GM23338 (cell line): ENCODE measurements around the gene OSBPL1A. TPM values are rescaled to one million over a fixed set of nuclear protein-coding genes. Genes with fewer than 3 reads are reported as not detected.

Experiments used
- ATAC-seq: fragments of 200-7000 bp; cut with Tn5 transposase; 3 replicates; pipeline ENCODE4 v1.9.1; 2020
- DNase-seq: peaks from one replicate; pipeline ENCODE4 v3.0.0-alpha.2; 2015; ENCODE audit warnings: low spot score
- H2AFZ ChIP-seq: fragments of 200-600 bp; sonication (generic); 2 replicates; pipeline ENCODE4 v1.8.0; 2016; ENCODE audit warnings: antibody characterized with exemption, mild to moderate bottlenecking, moderate library complexity
- H3F3A ChIP-seq: fragments of 200-600 bp; sonication (generic); replicated peaks from 2 replicates; pipeline ENCODE4 v1.8.0; 2017; ENCODE audit warnings: antibody characterized with exemption, mixed run types, low read depth
- H3K27ac ChIP-seq: fragments of 200-600 bp; sonication (generic); 2 replicates; pipeline ENCODE4 v1.6.1; 2016; ENCODE audit warnings: low read depth
- H3K27me3 ChIP-seq: fragments of 200-600 bp; sonication (generic); 2 replicates; pipeline ENCODE4 v1.8.0; 2016; ENCODE audit warnings: mild to moderate bottlenecking, mixed run types, moderate library complexity; ENCODE audit not compliant: insufficient read depth
- H3K36me3 ChIP-seq: fragments of 200-600 bp; sonication (generic); 2 replicates; pipeline ENCODE4 v1.8.0; 2016; ENCODE audit warnings: mild to moderate bottlenecking; ENCODE audit not compliant: insufficient read depth
- H3K4me1 ChIP-seq: fragments of 200-600 bp; sonication (generic); 2 replicates; pipeline ENCODE4 v1.8.0; 2016; ENCODE audit warnings: mild to moderate bottlenecking, moderate library complexity; ENCODE audit not compliant: insufficient read depth
- H3K4me2 ChIP-seq: fragments of 200-600 bp; sonication (generic); 2 replicates; pipeline ENCODE4 v1.7.1; 2017; ENCODE audit warnings: mixed run types
- H3K4me3 ChIP-seq: fragments of 200-600 bp; sonication (generic); 2 replicates; pipeline ENCODE4 v1.6.1; 2016; ENCODE audit warnings: mixed run types
- H3K79me2 ChIP-seq: fragments of 200-600 bp; sonication (generic); replicated peaks from 2 replicates; pipeline ENCODE4 v1.8.0; 2017; ENCODE audit warnings: mild to moderate bottlenecking; ENCODE audit not compliant: insufficient read depth
- H3K9me2 ChIP-seq: fragments of 200-600 bp; sonication (generic); 2 replicates; pipeline ENCODE4 v1.8.0; 2017; ENCODE audit not compliant: insufficient read depth
- H4K20me1 ChIP-seq: fragments of 200-600 bp; sonication (generic); replicated peaks from 2 replicates; pipeline ENCODE4 v1.8.0; 2017; ENCODE audit warnings: mild to moderate bottlenecking; ENCODE audit not compliant: insufficient read depth
- H3K27ac Mint-ChIP-seq: 2 replicates; pipeline ENCODE4 v1.8.0; 2020; ENCODE audit warnings: inconsistent platforms, mild to moderate bottlenecking, moderate library complexity, mixed read lengths
- H3K27me3 Mint-ChIP-seq: 3 replicates; pipeline ENCODE4 v1.8.0; 2022; ENCODE audit warnings: low read depth, mild to moderate bottlenecking, moderate library complexity, mixed read lengths, inconsistent platforms; ENCODE audit not compliant: insufficient read depth, poor library complexity
- H3K36me3 Mint-ChIP-seq: 3 replicates; pipeline ENCODE4 v1.8.0; 2021; ENCODE audit warnings: low read depth, mild to moderate bottlenecking, inconsistent platforms, moderate library complexity, mixed read lengths
- H3K4me1 Mint-ChIP-seq: 3 replicates; pipeline ENCODE4 v1.8.0; 2020; ENCODE audit warnings: mild to moderate bottlenecking, inconsistent platforms, mixed read lengths
- H3K4me3 Mint-ChIP-seq: 3 replicates; pipeline ENCODE4 v1.8.0; 2021; ENCODE audit warnings: moderate library complexity, mild to moderate bottlenecking, inconsistent platforms, mixed read lengths
- H3K9me3 Mint-ChIP-seq: 3 replicates; pipeline ENCODE4 v1.8.0; 2020; ENCODE audit warnings: moderate library complexity, mild to moderate bottlenecking, inconsistent platforms, mixed read lengths
- CREB1 ChIP-seq: fragments of 250-450 bp; sonication (Bioruptor Pico); IDR thresholded peaks from 2 replicates; pipeline ENCODE4 v1.5.0; 2020; ENCODE audit warnings: low read depth, mild to moderate bottlenecking, moderate library complexity
- CTCF ChIP-seq, 2 experiments: fragments of 200-600 bp in 1 of 2; sonication (generic) in 1 of 2; conservative IDR thresholded peaks; 2 replicates each; pipeline versions ENCODE4 v1.5.1 to v1.6.1; 2016 to 2017; ENCODE audit warnings: antibody characterized with exemption in 2 of 2, low read depth in 2 of 2, mild to moderate bottlenecking in 2 of 2, moderate library complexity in 1 of 2
- ETS1 ChIP-seq: IDR thresholded peaks from 2 replicates; pipeline ENCODE4 v1.6.1; 2016; ENCODE audit warnings: antibody characterized with exemption
- EZH2 ChIP-seq: fragments of 200-600 bp; sonication (generic); IDR thresholded peaks from one replicate; pipeline ENCODE4 v1.8.0; 2017; ENCODE audit warnings: antibody characterized with exemption, mild to moderate bottlenecking, low read depth; ENCODE audit not compliant: unreplicated experiment
- EZH2phosphoT487 ChIP-seq: fragments of 200-600 bp; sonication (generic); IDR thresholded peaks from one replicate; pipeline ENCODE4 v1.8.1; 2018; ENCODE audit warnings: antibody characterized with exemption; ENCODE audit not compliant: unreplicated experiment
- JUNB ChIP-seq: IDR thresholded peaks from one replicate; pipeline ENCODE4 v1.6.1; 2016; ENCODE audit warnings: antibody characterized with exemption; ENCODE audit not compliant: unreplicated experiment
- NANOG ChIP-seq: IDR thresholded peaks from 2 replicates; pipeline ENCODE4 v1.6.1; 2016; ENCODE audit warnings: antibody characterized with exemption, borderline replicate concordance
- POLR2AphosphoS5 ChIP-seq: IDR thresholded peaks from 2 replicates; pipeline ENCODE4 v1.6.1; 2016; ENCODE audit warnings: antibody characterized with exemption, low read depth
- REST ChIP-seq: IDR thresholded peaks from one replicate; pipeline ENCODE4 v1.6.1; 2018; ENCODE audit warnings: antibody characterized with exemption; ENCODE audit not compliant: unreplicated experiment
- STAT1 ChIP-seq: IDR thresholded peaks from one replicate; pipeline ENCODE4 v1.6.1; 2016; ENCODE audit warnings: antibody characterized with exemption; ENCODE audit not compliant: unreplicated experiment
- ZNF114 ChIP-seq: fragments of 250-450 bp; sonication (Bioruptor Pico); IDR thresholded peaks from 2 replicates; pipeline ENCODE4 v1.5.0; 2020; ENCODE audit warnings: mild to moderate bottlenecking, moderate library complexity
- ZNF331 ChIP-seq: fragments of 250-450 bp; sonication (Bioruptor Pico); IDR thresholded peaks from 2 replicates; pipeline ENCODE4 v1.5.0; 2020; ENCODE audit warnings: low read depth, mild to moderate bottlenecking, moderate library complexity
- ZNF462 ChIP-seq: fragments of 250-450 bp; sonication (Bioruptor Pico); IDR thresholded peaks from 2 replicates; pipeline ENCODE4 v1.5.0; 2020; ENCODE audit warnings: mild to moderate bottlenecking, moderate library complexity
- polyA plus RNA-seq: library from polyadenylated mRNA; unstranded; fragments of >200 nt; fragmentation: Nextera tagmentation; extraction: Ambion mirVana; gene quantifications from 2 replicates; pipeline ENCODE4 v1.2.1, GENCODE V29; 2016
- total RNA-seq: library from RNA; depleted of rRNA; stranded (reverse); fragments of >200 nt; shearing (Covaris generic); gene quantifications from 2 replicates; pipeline ENCODE4 v1.2.3, GENCODE V29; 2014

Gene OSBPL1A
- total and polyA plus RNA-seq, 2 experiments from 2014 or later = 55.6 to 71.4 TPM

- Histone ChIP-seq H3K4me2 (no peak overlapping the region), H3K4me1 (no peaks in the 10 kb centered on the region), H3K27me3 (no peaks in the 10 kb centered on the region), H3K79me2 (no peaks in the 10 kb centered on the region), H3K27ac (no peak overlapping the region), H2AFZ (no peak overlapping the region), H4K20me1 (no peaks in the 10 kb centered on the region; the same call in 1 of the 2 replicates), H3K36me3 (peaks cover 33% of the 10 kb centered on the region), H3K9me2 (no peaks in the 10 kb centered on the region), H3F3A (no peaks in the 10 kb centered on the region), H3K4me3 (no peak overlapping the region)
- TF ChIP-seq JUNB (no peak), ZNF331 (CRISPR knock-in tag) (no peak), ZNF462 (CRISPR knock-in tag) (no peak), POLR2AphosphoS5 (no peak), EZH2 (no peak), NANOG (no peak), STAT1 (no peak), CREB1 (CRISPR knock-in tag) (no peak), REST (no peak), EZH2phosphoT487 (no peak), CTCF (conservative IDR thresholded peaks at IDR 0.05; ENCODE audit: low read depth in 2 of 2) (no peak), ETS1 (no peak), ZNF114 (no peak)
- peaks cover 8% of the 10 kb centered on the region; the same call in 2 of the 3 replicates for H3K4me1 Mint-ChIP-seq
- no peaks in the 10 kb centered on the region for H3K9me3 Mint-ChIP-seq
- peaks cover 6% of the 10 kb centered on the region for H3K27me3 Mint-ChIP-seq
- no peak overlapping the region for H3K4me3 Mint-ChIP-seq
- ATAC-seq (no peak), DNase-seq (no peak)
- peaks cover 38% of the 10 kb centered on the region for H3K36me3 Mint-ChIP-seq
- H3K27ac Mint-ChIP-seq = no peak overlapping the region
Measured at GRCh38 chr18:24160086-24160485, 237.5 kb downstream of the OSBPL1A start.
